WI38 (cell line): ENCODE measurements around the gene B3GAT1.

Experiments used
- H3K4me3 ChIP-seq: 2 replicates; pipeline ENCODE4 v1.5.1; 2011; ENCODE audit warnings: low read depth, mild to moderate bottlenecking, control low read depth, low read length
- CTCF ChIP-seq: IDR thresholded peaks from 2 replicates; pipeline ENCODE4 v1.5.1; 2012; ENCODE audit warnings: low read depth, mild to moderate bottlenecking, control low read depth, low read length

B3GAT1 gene

GRCh38 chr11:134414766-134415765 is 3.0 kb upstream of the B3GAT1 start:
- no peak overlapping the region for H3K4me3 ChIP-seq

GRCh38 chr11:134413826-134414731 is 2.0 kb upstream of the B3GAT1 start:
- TF ChIP-seq CTCF: no peak
- H3K4me3 ChIP-seq: no peak overlapping the region

More at GRCh38 chr11:134414766-134415765, 3.0 kb upstream of the B3GAT1 start:
- TF ChIP-seq CTCF: no peak

- H3K4me3 ChIP-seq: no peak overlapping the region
Observed at GRCh38 chr11:134413043-134413825, 1.2 kb upstream of the B3GAT1 start.

GRCh38 chr11:134410766-134411165 is 1.3 kb downstream of the B3GAT1 start:
- H3K4me3 ChIP-seq: no peak overlapping the region
- no peak for TF ChIP-seq CTCF

More at GRCh38 chr11:134413043-134413825, 1.2 kb upstream of the B3GAT1 start:
- no peak for TF ChIP-seq CTCF

GRCh38 chr11:134409552-134410429 is 2.3 kb downstream of the B3GAT1 start:
- no peak overlapping the region for H3K4me3 ChIP-seq
- no peak for TF ChIP-seq CTCF

- TF ChIP-seq CTCF: no peak
- no peak overlapping the region for H3K4me3 ChIP-seq
Observed at GRCh38 chr11:134407923-134408322, 4.1 kb downstream of the B3GAT1 start.
